ENCODE measurements around the gene B9D2. TPM values are rescaled to one million over a fixed set of nuclear protein-coding genes. Genes with fewer than 3 reads are reported as not detected.

The B9D2 gene
- total RNA-seq, 1 experiment from 2014 or later = 2.6 TPM

GRCh38 chr19:41323430-41324125 is 40.4 kb downstream of the B9D2 start:
- no peak for DNase-seq (ENCODE audit: low read depth, low spot score)
- in situ Hi-C loops (cut with HindIII; ENCODE audit: low pct_unique_long_range_greater_than_20kb, low sequenced_read_pairs) = no loop called here

DNA sequence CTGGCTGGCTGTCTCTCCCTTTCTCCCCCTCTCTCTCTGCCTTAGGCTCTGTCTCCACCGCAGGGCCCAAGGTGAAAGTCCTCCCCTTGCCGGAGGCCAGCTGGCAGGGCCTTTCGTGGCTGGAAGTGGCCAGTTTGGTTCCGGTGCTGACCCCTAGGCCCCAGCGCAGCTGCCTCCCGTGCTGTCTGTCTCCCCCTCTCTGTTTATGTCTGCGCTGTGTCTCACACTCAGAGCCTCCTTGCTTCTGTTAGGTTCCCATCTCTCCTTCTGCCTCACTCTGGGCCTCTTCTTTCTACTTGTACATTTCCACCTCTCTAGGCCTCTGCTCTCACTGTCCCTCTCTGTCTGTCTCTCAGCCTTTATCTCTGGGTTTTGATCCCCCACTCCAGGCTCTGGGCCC is 40.9 kb downstream of the B9D2 start:
- in situ Hi-C loops (cut with HindIII; ENCODE audit: low pct_unique_long_range_greater_than_20kb, low sequenced_read_pairs) = no loop called here
- DNase-seq (ENCODE audit: low read depth, low spot score) = no peak

DNA sequence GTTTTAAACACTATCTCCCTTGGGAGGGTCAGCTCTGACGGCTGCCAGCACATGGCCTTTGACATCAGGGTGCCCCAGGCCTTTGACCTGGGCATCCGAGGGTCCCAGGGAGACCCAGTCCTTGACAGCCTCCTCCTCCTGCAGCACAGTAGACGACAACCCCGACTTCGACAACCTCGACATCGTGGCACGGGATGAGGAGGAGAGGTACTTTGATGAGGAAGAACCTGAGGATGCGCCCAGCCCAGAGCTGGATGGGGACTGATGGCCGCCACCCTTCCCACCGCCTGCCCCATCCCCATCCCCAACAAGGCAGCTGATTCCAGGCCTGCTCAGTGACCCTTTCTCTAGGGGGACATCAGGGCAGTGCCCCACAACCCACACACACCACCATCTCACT is 41.5 kb downstream of the B9D2 start:
- in situ Hi-C loops (cut with HindIII; ENCODE audit: low pct_unique_long_range_greater_than_20kb, low sequenced_read_pairs) = no loop called here

GRCh38 chr19:41321600-41322270 is 42.2 kb downstream of the B9D2 start:
- peak; percentile 78 for DNase-seq (ENCODE audit: low read depth, low spot score)
- in situ Hi-C loops (cut with HindIII; ENCODE audit: low pct_unique_long_range_greater_than_20kb, low sequenced_read_pairs) = no loop called here

More for the DNA sequence above, 41.5 kb downstream of the B9D2 start:
- DNase-seq (ENCODE audit: low read depth, low spot score) = no peak

- in situ Hi-C loops (cut with HindIII; ENCODE audit: low pct_unique_long_range_greater_than_20kb, low sequenced_read_pairs) = no loop called here
- DNase-seq (ENCODE audit: low read depth, low spot score) = no peak
Observed at GRCh38 chr19:41321204-41321599, 42.7 kb downstream of the B9D2 start.

DNA sequence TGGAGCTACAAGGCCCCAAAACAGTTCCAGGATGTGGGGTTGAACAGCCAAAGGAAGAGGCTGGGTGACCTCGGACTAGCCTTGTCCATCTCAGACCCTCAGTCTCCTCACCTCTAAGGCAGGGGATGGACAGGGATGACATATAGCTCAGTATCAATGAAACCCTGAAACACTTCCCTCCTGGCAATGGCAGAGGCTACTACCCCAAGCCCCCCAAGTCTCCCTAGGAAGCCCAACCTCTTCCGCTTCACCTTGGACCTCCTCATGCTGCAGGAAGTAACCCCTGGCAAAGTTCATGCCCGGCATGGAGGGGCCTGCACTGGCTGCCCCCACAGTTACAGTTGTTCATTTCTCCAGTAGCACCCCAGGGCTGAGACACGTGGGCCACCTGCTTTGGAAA is 43.4 kb downstream of the B9D2 start:
- DNase-seq (ENCODE audit: low read depth, low spot score) = no peak
- in situ Hi-C loops (cut with HindIII; ENCODE audit: low pct_unique_long_range_greater_than_20kb, low sequenced_read_pairs) = no loop called here

GRCh38 chr19:41320185-41320518 is 43.8 kb downstream of the B9D2 start:
- in situ Hi-C loops (cut with HindIII; ENCODE audit: low pct_unique_long_range_greater_than_20kb, low sequenced_read_pairs) = no loop called here

GRCh38 chr19:41319500-41320184 is 44.3 kb downstream of the B9D2 start:
- in situ Hi-C loops (cut with HindIII; ENCODE audit: low pct_unique_long_range_greater_than_20kb, low sequenced_read_pairs) = no loop called here
- no peak for DNase-seq (ENCODE audit: low read depth, low spot score)

More at GRCh38 chr19:41320185-41320518, 43.8 kb downstream of the B9D2 start:
- no peak for DNase-seq (ENCODE audit: low read depth, low spot score)

GRCh38 chr19:41318696-41319499 is 45.1 kb downstream of the B9D2 start:
- no peak for DNase-seq (ENCODE audit: low read depth, low spot score)
- in situ Hi-C loops (cut with HindIII; ENCODE audit: low pct_unique_long_range_greater_than_20kb, low sequenced_read_pairs) = no loop called here

- in situ Hi-C loops (cut with HindIII; ENCODE audit: low pct_unique_long_range_greater_than_20kb, low sequenced_read_pairs) = no loop called here
Observed at GRCh38 chr19:41316306-41316920, 47.5 kb downstream of the B9D2 start.

DNA sequence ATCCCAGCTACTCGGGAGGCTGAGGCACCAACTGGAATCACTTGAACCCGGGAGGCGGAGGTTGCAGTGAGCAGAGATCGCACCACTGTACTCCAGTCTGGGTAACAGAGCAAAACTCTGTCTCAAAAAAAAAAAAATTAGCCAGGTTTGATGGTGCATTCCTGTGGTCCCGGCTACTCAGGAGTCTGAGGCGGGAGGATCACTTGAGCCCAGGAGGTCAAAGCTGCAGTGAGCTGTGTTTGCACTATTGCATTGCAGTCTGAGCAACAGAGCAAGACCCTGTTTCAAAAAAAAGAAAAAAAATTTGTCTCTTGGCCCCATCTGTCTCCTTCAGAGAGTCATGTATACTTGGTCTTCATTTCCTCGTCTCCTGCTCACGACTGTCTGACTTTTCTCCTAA is 52.3 kb downstream of the B9D2 start:
- no peak for DNase-seq (ENCODE audit: low read depth, low spot score)
- in situ Hi-C loops (cut with HindIII; ENCODE audit: low pct_unique_long_range_greater_than_20kb, low sequenced_read_pairs) = no loop called here

More at GRCh38 chr19:41316306-41316920, 47.5 kb downstream of the B9D2 start:
- DNase-seq (ENCODE audit: low read depth, low spot score) = no peak

DNA sequence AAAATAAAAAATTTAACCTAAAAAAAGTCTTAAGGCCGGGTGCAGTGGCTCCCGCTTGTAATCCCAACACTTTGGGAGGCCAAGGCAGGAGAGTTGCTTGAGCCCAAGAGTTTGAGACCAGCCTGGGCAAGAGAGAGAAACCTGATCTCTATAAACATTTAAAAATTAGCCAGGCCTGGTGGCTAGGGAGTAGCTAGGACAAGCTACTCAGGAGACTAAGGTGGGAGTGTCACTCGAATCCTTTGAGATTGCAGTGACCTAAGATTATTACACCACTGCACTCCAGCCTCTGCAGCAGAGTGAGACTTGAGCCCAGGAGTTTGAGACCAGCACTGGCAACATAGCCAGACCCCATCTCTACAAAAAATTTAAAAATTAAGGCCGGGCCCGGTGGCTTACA is 52.9 kb downstream of the B9D2 start:
- DNase-seq (ENCODE audit: low read depth, low spot score) = no peak
- in situ Hi-C loops (cut with HindIII; ENCODE audit: low pct_unique_long_range_greater_than_20kb, low sequenced_read_pairs) = no loop called here

DNA sequence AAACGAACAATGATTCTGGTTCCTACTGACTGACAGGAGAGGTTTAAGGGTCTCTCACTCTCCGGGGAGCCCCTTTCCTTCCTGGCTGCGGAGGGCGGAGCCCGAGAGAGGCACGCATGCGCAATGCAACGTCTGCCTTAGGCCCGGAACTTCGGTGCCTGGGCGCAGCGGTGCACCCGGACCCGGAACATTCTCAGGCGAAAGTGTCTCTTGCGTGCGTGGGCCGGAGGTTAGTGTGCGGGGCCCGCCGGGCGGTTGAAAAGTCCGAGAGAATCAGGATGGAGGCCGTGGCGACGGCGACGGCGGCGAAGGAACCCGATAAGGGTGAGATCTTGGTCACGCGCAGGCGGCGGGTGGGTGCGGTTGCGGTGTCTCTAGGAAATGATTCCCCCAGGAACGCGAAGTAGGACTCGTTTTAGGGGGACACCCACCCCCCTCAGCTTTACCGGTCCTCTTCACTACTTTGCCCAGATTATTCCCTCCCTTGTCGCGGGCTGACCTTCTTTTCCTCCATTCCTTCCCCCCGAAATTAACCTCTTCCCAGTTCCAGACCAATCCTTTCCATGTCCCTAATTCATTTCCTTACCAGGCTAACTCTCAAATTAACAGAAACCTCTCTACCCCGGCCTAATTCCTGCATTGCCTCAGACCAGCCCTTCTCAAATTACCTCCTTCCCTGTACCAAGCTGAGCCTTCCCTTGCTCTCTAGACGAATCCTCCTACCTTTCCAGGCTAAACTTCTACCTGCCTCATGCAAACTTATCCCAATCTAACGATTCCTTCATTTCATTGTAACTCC is 53.7 kb downstream of the B9D2 start, which contains the start of gene CCDC97:
TSS of gene CCDC97 (plus strand) at position 140 of the 799 bp plus-strand sequence. CDS start at position 279, 139 bp downstream.
- in situ Hi-C loops (cut with HindIII; ENCODE audit: low pct_unique_long_range_greater_than_20kb, low sequenced_read_pairs) = no loop called here
- DNase-seq (ENCODE audit: low read depth, low spot score) = peak; percentile 81

- no peak for DNase-seq (ENCODE audit: low read depth, low spot score)
- in situ Hi-C loops (cut with HindIII; ENCODE audit: low pct_unique_long_range_greater_than_20kb, low sequenced_read_pairs) = no loop called here
Observed at GRCh38 chr19:41309180-41310032, 54.5 kb downstream of the B9D2 start.

DNA sequence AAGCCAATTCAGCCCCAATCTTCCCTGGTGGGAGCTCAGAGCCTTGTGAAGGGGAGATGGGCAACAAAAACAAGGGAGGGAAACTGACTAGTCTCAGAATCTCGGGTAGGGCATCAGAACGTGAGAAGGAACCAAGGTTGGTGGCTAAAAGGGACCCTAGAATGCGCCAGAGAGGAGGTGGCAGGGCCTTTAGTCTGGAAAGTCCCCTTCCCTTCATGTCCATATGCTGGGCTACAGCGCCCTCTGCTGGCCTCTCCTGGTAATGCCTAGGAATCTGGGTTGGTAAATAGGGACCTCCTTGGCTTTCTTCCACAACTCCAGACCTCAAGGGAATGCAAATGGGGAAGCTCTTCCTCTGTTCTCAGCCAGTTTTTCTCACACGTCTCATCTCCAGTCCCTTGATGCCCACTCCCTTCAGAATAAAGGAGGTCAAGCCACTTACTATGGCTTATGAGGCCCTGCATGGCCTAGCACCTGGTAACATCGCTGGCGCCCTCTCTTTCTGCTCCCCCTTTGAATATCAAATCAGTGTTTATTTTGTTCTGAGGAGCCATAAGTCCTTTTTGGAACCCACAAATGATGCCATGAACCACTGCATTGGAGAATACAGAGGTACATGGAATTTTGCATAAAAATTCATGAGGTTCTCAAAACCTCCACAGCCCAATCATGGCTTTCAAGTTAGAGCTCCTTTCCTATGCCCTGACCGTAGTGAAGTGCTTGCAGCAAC is 55.3 kb downstream of the B9D2 start:
- peak; percentile 89 for DNase-seq (ENCODE audit: low read depth, low spot score)
- in situ Hi-C loops (cut with HindIII; ENCODE audit: low pct_unique_long_range_greater_than_20kb, low sequenced_read_pairs) = no loop called here

Measured in SK-MEL-5 (cell line).